WTC11 (cell line): ENCODE measurements around the gene GOLGA8J. TPM values are rescaled to one million over a fixed set of nuclear protein-coding genes. Genes with fewer than 3 reads are reported as not detected.

Experiments used
- ATAC-seq: fragments of 200-7000 bp; cut with Tn5 transposase; 2 replicates; pipeline ENCODE4 v1.10.0; 2021; ENCODE audit warnings: mild to moderate bottlenecking, moderate library complexity
- CTCF ChIA-PET: fragments of 300-600 bp; sonication (Branson Sonifier 250); formaldehyde crosslinking; loops from one replicate; lab custom pipeline; 2021; ENCODE audit warnings: antibody characterized with exemption; lab: Charles Lee
- POLR2A ChIA-PET: fragments of 350-600 bp; sonication (Branson Sonifier 250); formaldehyde crosslinking; loops from one replicate; lab custom pipeline; 2021; ENCODE audit warnings: antibody characterized with exemption; lab: Charles Lee
- DNase-seq: peaks from one replicate; pipeline ENCODE4 v3.0.0; 2021; ENCODE audit warnings: low spot score
- H3K27ac Mint-ChIP-seq: 2 replicates; pipeline ENCODE4 v1.8.0; 2021; ENCODE audit warnings: mixed read lengths
- H3K27me3 Mint-ChIP-seq: 2 replicates; pipeline ENCODE4 v1.8.0; 2021; ENCODE audit warnings: low read depth, mild to moderate bottlenecking, moderate library complexity, mixed read lengths
- H3K36me3 Mint-ChIP-seq: 2 replicates; pipeline ENCODE4 v1.8.0; 2021; ENCODE audit warnings: mixed read lengths
- H3K4me1 Mint-ChIP-seq: 2 replicates; pipeline ENCODE4 v1.8.0; 2022; ENCODE audit warnings: mixed read lengths
- H3K4me3 Mint-ChIP-seq: 2 replicates; pipeline ENCODE4 v1.8.0; 2021; ENCODE audit warnings: mild to moderate bottlenecking, moderate library complexity, mixed read lengths
- H3K9me3 Mint-ChIP-seq: 2 replicates; pipeline ENCODE4 v1.8.0; 2021; ENCODE audit warnings: mixed read lengths
- CBFB ChIP-seq: sonication (generic); formaldehyde crosslinking; IDR thresholded peaks from 2 replicates; pipeline ENCODE4 v1.8.1; 2022; ENCODE audit warnings: mild to moderate bottlenecking, low read depth, missing genetic modification reagents
- CREB1 ChIP-seq: sonication (generic); formaldehyde crosslinking; IDR thresholded peaks from 2 replicates; pipeline ENCODE4 v1.8.0; 2023; ENCODE audit warnings: mild to moderate bottlenecking, missing genetic modification reagents
- E2F1 ChIP-seq: sonication (generic); formaldehyde crosslinking; IDR thresholded peaks from 2 replicates; pipeline ENCODE4 v1.8.0; 2022; ENCODE audit warnings: mild to moderate bottlenecking, missing genetic modification reagents
- EMX1 ChIP-seq: fragments of 250-450 bp; sonication (Bioruptor Pico); IDR thresholded peaks from 2 replicates; pipeline ENCODE4 v1.8.0; 2021; ENCODE audit warnings: mild to moderate bottlenecking
- FOXK1 ChIP-seq: sonication (generic); formaldehyde crosslinking; IDR thresholded peaks from 2 replicates; pipeline ENCODE4 v1.8.0; 2022; ENCODE audit warnings: mild to moderate bottlenecking, moderate library complexity, missing genetic modification reagents
- GRHL2 ChIP-seq: fragments of 250-450 bp; sonication (Bioruptor Pico); IDR thresholded peaks from 2 replicates; pipeline ENCODE4 v1.8.0; 2022; ENCODE audit warnings: mild to moderate bottlenecking, moderate library complexity; ENCODE audit not compliant: insufficient replicate concordance, severe bottlenecking
- IRF1 ChIP-seq: sonication (generic); formaldehyde crosslinking; IDR thresholded peaks from 2 replicates; pipeline ENCODE4 v1.8.0; 2023; ENCODE audit warnings: missing genetic modification reagents
- MAX ChIP-seq: sonication (generic); formaldehyde crosslinking; IDR thresholded peaks from 2 replicates; pipeline ENCODE4 v1.8.0; 2022; ENCODE audit warnings: mild to moderate bottlenecking, missing genetic modification reagents
- MXD4 ChIP-seq: fragments of 250-450 bp; sonication (Bioruptor Pico); IDR thresholded peaks from 2 replicates; pipeline ENCODE4 v1.8.0; 2021; ENCODE audit warnings: mild to moderate bottlenecking, moderate library complexity, borderline replicate concordance
- NFE2L1 ChIP-seq: sonication (generic); formaldehyde crosslinking; IDR thresholded peaks from 2 replicates; pipeline ENCODE4 v1.8.1; 2023; ENCODE audit warnings: missing genetic modification reagents
- OVOL2 ChIP-seq: fragments of 250-450 bp; sonication (Bioruptor Pico); IDR thresholded peaks from 2 replicates; pipeline ENCODE4 v1.9.0; 2021; ENCODE audit warnings: mild to moderate bottlenecking, borderline replicate concordance
- RELA ChIP-seq: sonication (generic); formaldehyde crosslinking; IDR thresholded peaks from 2 replicates; pipeline ENCODE4 v1.8.1; 2022; ENCODE audit warnings: missing genetic modification reagents, mild to moderate bottlenecking, borderline replicate concordance
- SMAD3 ChIP-seq: sonication (generic); formaldehyde crosslinking; IDR thresholded peaks from 2 replicates; pipeline ENCODE4 v1.8.0; 2022; ENCODE audit warnings: missing genetic modification reagents, mild to moderate bottlenecking, borderline replicate concordance
- SMAD4 ChIP-seq: sonication (generic); formaldehyde crosslinking; IDR thresholded peaks from 2 replicates; pipeline ENCODE4 v1.8.0; 2022; ENCODE audit warnings: mild to moderate bottlenecking, missing genetic modification reagents
- SP1 ChIP-seq: sonication (generic); formaldehyde crosslinking; conservative IDR thresholded peaks from 2 replicates; pipeline ENCODE4 v1.8.1; 2022; ENCODE audit warnings: missing genetic modification reagents
- TP53 ChIP-seq: sonication (generic); formaldehyde crosslinking; IDR thresholded peaks from 2 replicates; pipeline ENCODE4 v1.8.1; 2023; ENCODE audit warnings: mild to moderate bottlenecking, missing genetic modification reagents
- ZBTB21 ChIP-seq: sonication (generic); formaldehyde crosslinking; IDR thresholded peaks from 2 replicates; pipeline ENCODE4 v1.8.1; 2023; ENCODE audit warnings: mild to moderate bottlenecking, missing genetic modification reagents, borderline replicate concordance
- ZNF121 ChIP-seq: sonication (generic); formaldehyde crosslinking; IDR thresholded peaks from 2 replicates; pipeline ENCODE4 v1.8.0; 2023; ENCODE audit warnings: missing genetic modification reagents
- ZNF138 ChIP-seq: sonication (generic); formaldehyde crosslinking; conservative IDR thresholded peaks from 2 replicates; pipeline ENCODE4 v1.8.1; 2022; ENCODE audit warnings: mild to moderate bottlenecking, moderate library complexity, missing genetic modification reagents
- ZNF317 ChIP-seq: sonication (generic); formaldehyde crosslinking; IDR thresholded peaks from 2 replicates; pipeline ENCODE4 v1.8.1; 2023; ENCODE audit warnings: low read depth, mild to moderate bottlenecking, moderate library complexity, missing genetic modification reagents, borderline replicate concordance
- total RNA-seq: library from RNA; stranded (reverse); gene quantifications from 3 replicates; pipeline ENCODE4 v1.2.3, GENCODE V29; 2021
- TF ChIP-seq, protein P1 (sequence below): sonication (generic); formaldehyde crosslinking; IDR thresholded peaks from 2 replicates; pipeline ENCODE4 v1.8.1; 2023; ENCODE audit warnings: mild to moderate bottlenecking, missing genetic modification reagents
- TF ChIP-seq, protein P2 (sequence below): sonication (generic); formaldehyde crosslinking; IDR thresholded peaks from 2 replicates; pipeline ENCODE4 v1.8.1; 2023; ENCODE audit warnings: mild to moderate bottlenecking, moderate library complexity, missing genetic modification reagents
- TF ChIP-seq, protein P3 (sequence below): fragments of 250-450 bp; sonication (Bioruptor Pico); conservative IDR thresholded peaks from 2 replicates; pipeline ENCODE4 v1.9.0; 2021; ENCODE audit warnings: mild to moderate bottlenecking
- TF ChIP-seq, protein P4 (sequence below): sonication (generic); formaldehyde crosslinking; IDR thresholded peaks from 2 replicates; pipeline ENCODE4 v1.8.1; 2022; ENCODE audit warnings: low read depth, mild to moderate bottlenecking, moderate library complexity, missing genetic modification reagents, borderline replicate concordance
- TF ChIP-seq, protein P5 (sequence below): sonication (generic); formaldehyde crosslinking; IDR thresholded peaks from 2 replicates; pipeline ENCODE4 v1.8.0; 2022; ENCODE audit warnings: mild to moderate bottlenecking, missing genetic modification reagents

The GOLGA8J gene
- total RNA-seq, 1 experiment from 2014 or later: 0.33 TPM

GRCh38 chr15:30041868-30042267 is 40.9 kb upstream of the GOLGA8J start:
- TF ChIP-seq, protein P1, sequence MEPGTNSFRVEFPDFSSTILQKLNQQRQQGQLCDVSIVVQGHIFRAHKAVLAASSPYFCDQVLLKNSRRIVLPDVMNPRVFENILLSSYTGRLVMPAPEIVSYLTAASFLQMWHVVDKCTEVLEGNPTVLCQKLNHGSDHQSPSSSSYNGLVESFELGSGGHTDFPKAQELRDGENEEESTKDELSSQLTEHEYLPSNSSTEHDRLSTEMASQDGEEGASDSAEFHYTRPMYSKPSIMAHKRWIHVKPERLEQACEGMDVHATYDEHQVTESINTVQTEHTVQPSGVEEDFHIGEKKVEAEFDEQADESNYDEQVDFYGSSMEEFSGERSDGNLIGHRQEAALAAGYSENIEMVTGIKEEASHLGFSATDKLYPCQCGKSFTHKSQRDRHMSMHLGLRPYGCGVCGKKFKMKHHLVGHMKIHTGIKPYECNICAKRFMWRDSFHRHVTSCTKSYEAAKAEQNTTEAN: no peak
- no peak for TF ChIP-seq NFE2L1 (CRISPR knock-in tag)
- TF ChIP-seq MAX: no peak
- no peak for TF ChIP-seq CREB1 (CRISPR knock-in tag)
- TF ChIP-seq, protein P2, sequence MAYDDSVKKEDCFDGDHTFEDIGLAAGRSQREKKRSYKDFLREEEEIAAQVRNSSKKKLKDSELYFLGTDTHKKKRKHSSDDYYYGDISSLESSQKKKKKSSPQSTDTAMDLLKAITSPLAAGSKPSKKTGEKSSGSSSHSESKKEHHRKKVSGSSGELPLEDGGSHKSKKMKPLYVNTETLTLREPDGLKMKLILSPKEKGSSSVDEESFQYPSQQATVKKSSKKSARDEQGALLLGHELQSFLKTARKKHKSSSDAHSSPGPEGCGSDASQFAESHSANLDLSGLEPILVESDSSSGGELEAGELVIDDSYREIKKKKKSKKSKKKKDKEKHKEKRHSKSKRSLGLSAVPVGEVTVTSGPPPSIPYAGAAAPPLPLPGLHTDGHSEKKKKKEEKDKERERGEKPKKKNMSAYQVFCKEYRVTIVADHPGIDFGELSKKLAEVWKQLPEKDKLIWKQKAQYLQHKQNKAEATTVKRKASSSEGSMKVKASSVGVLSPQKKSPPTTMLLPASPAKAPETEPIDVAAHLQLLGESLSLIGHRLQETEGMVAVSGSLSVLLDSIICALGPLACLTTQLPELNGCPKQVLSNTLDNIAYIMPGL (CRISPR knock-in tag): no peak
- TF ChIP-seq GRHL2: no peak
- no peak for TF ChIP-seq TP53 (CRISPR knock-in tag)
- TF ChIP-seq RELA (CRISPR knock-in tag): no peak
- no peak for TF ChIP-seq SP1 (CRISPR knock-in tag)
- TF ChIP-seq, protein P3, sequence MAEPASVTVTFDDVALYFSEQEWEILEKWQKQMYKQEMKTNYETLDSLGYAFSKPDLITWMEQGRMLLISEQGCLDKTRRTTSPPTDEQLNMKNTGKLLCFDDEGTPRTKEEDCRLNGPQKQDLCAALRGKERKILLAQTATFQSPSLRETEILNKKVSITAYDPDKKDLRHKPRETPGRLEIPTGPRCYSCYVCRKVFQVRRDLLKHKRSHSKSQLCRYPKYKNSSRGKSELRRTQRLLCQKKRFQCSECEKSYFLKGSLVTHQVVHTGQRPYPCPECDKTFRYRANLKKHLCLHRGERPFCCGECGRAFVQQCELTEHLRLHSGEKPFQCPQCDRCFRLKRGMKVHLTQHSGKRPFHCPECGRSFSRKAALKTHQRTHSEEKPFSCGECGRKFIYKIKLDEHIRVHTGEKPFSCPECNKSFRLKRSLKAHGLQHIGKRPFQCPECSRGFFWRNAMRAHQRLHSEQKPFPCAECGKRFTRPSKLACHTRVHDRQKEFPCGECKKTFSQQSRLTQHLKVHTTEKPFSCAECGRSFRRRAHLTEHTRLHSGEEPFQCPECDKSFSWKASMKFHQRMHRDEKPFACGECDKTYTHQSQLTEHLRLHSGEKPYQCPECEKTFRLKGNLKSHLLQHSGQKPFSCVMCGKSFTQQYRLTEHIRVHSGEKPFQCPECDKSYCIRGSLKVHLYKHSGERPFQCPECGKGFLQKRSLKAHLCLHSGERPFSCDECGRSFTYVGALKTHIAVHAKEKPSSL (CRISPR knock-in tag): no peak
- TF ChIP-seq, protein P4, sequence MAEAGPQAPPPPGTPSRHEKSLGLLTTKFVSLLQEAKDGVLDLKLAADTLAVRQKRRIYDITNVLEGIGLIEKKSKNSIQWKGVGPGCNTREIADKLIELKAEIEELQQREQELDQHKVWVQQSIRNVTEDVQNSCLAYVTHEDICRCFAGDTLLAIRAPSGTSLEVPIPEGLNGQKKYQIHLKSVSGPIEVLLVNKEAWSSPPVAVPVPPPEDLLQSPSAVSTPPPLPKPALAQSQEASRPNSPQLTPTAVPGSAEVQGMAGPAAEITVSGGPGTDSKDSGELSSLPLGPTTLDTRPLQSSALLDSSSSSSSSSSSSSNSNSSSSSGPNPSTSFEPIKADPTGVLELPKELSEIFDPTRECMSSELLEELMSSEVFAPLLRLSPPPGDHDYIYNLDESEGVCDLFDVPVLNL (CRISPR knock-in tag): no peak
- no peak for TF ChIP-seq ZNF317 (CRISPR knock-in tag)
- TF ChIP-seq IRF1 (CRISPR knock-in tag): no peak
- no peak for TF ChIP-seq CBFB (CRISPR knock-in tag)
- no peak for ATAC-seq
- no peak for DNase-seq
- Mint-ChIP-seq H3K27ac (no peak overlapping the region), H3K36me3 (no peaks in the 10 kb centered on the region), H3K9me3 (no peaks in the 10 kb centered on the region; the same call in 1 of the 2 replicates), H3K4me1 (peaks cover 13% of the 10 kb centered on the region), H3K27me3 (no peaks in the 10 kb centered on the region), H3K4me3 (no peak overlapping the region)
- CTCF ChIA-PET: interaction anchor here (0.7 to 1.1 kb wide), 3 partner anchors 57 to 101 kb away, joined by 3 to 6 read pairs (median 4); no protein-coding TSS in a partner anchor
- POLR2A ChIA-PET: interaction anchor here (0.6 to 0.7 kb wide), 2 partner anchors 23 to 73 kb away, joined by 4 to 5 read pairs; no protein-coding TSS in a partner anchor

DNA sequence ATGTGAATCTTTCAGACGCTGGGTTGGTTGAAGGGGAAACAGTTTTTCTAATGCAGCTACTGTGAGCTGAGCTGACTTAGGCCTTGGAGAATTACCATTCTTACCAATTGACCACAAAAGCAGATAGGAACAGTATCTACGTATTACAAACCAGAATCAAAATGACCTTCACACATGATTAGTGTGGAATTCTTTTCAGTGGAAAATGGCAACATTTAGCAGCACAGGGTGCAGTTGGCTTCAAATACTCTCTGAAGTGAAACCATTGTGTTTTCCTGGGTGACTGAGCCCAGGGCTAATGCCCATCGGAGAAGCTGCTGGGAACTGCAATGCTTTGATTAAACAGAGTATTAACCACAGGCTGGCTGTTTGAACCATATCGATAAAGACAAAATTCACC is 40.2 kb upstream of the GOLGA8J start:
- H3K4me1 Mint-ChIP-seq: peaks cover 13% of the 10 kb centered on the region
- DNase-seq: no peak
- no peaks in the 10 kb centered on the region for H3K36me3 Mint-ChIP-seq
- H3K27me3 Mint-ChIP-seq: no peaks in the 10 kb centered on the region
- no peak overlapping the region for H3K4me3 Mint-ChIP-seq
- POLR2A ChIA-PET: no interaction called here
- ATAC-seq: no peak
- CTCF ChIA-PET: interaction anchor here (1.0 to 1.1 kb wide), 2 partner anchors 58 to 101 kb away, joined by 3 to 4 read pairs; no protein-coding TSS in a partner anchor
- no peak overlapping the region for H3K27ac Mint-ChIP-seq
- no peaks in the 10 kb centered on the region; the same call in 1 of the 2 replicates for H3K9me3 Mint-ChIP-seq
- no peak for TF ChIP-seq E2F1 (CRISPR knock-in tag)
- no peak for TF ChIP-seq ZNF138
- TF ChIP-seq SMAD4 (CRISPR knock-in tag): no peak
- no peak for TF ChIP-seq FOXK1 (CRISPR knock-in tag)
- no peak for TF ChIP-seq ZBTB21 (CRISPR knock-in tag)
- TF ChIP-seq SMAD3 (CRISPR knock-in tag): no peak
- TF ChIP-seq, protein P5, sequence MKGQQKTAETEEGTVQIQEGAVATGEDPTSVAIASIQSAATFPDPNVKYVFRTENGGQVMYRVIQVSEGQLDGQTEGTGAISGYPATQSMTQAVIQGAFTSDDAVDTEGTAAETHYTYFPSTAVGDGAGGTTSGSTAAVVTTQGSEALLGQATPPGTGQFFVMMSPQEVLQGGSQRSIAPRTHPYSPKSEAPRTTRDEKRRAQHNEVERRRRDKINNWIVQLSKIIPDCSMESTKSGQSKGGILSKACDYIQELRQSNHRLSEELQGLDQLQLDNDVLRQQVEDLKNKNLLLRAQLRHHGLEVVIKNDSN (CRISPR knock-in tag): no peak
- no peak for TF ChIP-seq TP53 (CRISPR knock-in tag)
- TF ChIP-seq OVOL2 (CRISPR knock-in tag): no peak
- TF ChIP-seq MXD4 (CRISPR knock-in tag): no peak
- no peak for TF ChIP-seq ZNF121 (CRISPR knock-in tag)
- TF ChIP-seq EMX1 (CRISPR knock-in tag): no peak
